ENCODE data around the gene FBXO34. TPM values are rescaled to one million over a fixed set of nuclear protein-coding genes. Genes with fewer than 3 reads are reported as not detected.

Gene FBXO34
- total and polyA plus RNA-seq, 10 of the 15 experiments (the other 5 are each of a cell fraction or from before 2014, with no cell fraction given), result 5.6 to 22.8 (median 17.6) TPM

DNA sequence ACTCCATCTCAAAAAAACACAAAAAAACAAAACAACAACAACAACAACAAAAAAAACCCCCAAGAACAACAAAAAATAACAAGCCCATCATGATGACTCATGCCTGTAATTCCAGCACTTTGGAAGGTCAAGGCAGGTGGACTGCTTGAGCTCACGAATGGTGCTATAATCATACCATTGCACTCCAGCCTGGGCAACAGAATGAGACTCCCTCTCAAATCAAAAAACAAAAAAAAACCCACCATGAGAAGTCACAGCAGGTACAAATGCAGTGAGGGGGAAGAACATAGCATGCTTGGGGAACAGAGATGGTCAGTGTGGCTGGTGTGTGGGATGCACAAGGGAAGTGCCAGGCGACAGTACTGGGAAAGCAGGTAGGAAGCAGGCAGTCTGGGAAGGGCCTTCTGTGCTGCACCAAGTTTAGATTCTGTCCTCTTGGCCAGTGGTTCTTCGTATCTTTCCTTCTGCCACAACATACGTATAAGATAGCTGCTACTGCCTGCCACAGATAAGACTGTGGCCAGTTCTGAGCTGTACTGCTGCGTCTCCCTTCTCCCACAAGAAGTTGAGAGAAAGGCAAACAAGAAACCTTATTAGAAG is 112.4 kb downstream of the FBXO34 start (continued):
- TF ChIP-seq, protein P1, sequence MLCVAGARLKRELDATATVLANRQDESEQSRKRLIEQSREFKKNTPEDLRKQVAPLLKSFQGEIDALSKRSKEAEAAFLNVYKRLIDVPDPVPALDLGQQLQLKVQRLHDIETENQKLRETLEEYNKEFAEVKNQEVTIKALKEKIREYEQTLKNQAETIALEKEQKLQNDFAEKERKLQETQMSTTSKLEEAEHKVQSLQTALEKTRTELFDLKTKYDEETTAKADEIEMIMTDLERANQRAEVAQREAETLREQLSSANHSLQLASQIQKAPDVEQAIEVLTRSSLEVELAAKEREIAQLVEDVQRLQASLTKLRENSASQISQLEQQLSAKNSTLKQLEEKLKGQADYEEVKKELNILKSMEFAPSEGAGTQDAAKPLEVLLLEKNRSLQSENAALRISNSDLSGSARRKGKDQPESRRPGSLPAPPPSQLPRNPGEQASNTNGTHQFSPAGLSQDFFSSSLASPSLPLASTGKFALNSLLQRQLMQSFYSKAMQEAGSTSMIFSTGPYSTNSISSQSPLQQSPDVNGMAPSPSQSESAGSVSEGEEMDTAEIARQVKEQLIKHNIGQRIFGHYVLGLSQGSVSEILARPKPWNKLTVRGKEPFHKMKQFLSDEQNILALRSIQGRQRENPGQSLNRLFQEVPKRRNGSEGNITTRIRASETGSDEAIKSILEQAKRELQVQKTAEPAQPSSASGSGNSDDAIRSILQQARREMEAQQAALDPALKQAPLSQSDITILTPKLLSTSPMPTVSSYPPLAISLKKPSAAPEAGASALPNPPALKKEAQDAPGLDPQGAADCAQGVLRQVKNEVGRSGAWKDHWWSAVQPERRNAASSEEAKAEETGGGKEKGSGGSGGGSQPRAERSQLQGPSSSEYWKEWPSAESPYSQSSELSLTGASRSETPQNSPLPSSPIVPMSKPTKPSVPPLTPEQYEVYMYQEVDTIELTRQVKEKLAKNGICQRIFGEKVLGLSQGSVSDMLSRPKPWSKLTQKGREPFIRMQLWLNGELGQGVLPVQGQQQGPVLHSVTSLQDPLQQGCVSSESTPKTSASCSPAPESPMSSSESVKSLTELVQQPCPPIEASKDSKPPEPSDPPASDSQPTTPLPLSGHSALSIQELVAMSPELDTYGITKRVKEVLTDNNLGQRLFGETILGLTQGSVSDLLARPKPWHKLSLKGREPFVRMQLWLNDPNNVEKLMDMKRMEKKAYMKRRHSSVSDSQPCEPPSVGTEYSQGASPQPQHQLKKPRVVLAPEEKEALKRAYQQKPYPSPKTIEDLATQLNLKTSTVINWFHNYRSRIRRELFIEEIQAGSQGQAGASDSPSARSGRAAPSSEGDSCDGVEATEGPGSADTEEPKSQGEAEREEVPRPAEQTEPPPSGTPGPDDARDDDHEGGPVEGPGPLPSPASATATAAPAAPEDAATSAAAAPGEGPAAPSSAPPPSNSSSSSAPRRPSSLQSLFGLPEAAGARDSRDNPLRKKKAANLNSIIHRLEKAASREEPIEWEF (IDR thresholded peaks at IDR 0.05; ENCODE audit: insufficient replicate concordance, low read depth, low read length), result no peak
- TF ChIP-seq ESRRA (IDR thresholded peaks at IDR 0.05; ENCODE audit: low read length), result no peak
- no peak for TF ChIP-seq SRF (IDR thresholded peaks at IDR 0.05; ENCODE audit: low read depth in 2 of 2, low read length in 2 of 2)
- TF ChIP-seq, protein P2, sequence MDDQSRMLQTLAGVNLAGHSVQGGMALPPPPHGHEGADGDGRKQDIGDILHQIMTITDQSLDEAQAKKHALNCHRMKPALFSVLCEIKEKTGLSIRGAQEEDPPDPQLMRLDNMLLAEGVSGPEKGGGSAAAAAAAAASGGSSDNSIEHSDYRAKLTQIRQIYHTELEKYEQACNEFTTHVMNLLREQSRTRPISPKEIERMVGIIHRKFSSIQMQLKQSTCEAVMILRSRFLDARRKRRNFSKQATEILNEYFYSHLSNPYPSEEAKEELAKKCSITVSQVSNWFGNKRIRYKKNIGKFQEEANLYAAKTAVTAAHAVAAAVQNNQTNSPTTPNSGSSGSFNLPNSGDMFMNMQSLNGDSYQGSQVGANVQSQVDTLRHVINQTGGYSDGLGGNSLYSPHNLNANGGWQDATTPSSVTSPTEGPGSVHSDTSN (IDR thresholded peaks at IDR 0.05; ENCODE audit: insufficient replicate concordance, low read depth, low read length), result no peak
- TF ChIP-seq SIN3A (IDR thresholded peaks at IDR 0.05; ENCODE audit: low read depth, low read length), result no peak
- TF ChIP-seq BACH1 (IDR thresholded peaks at IDR 0.05; ENCODE audit: borderline replicate concordance), result no peak
- no peak for TF ChIP-seq MYB (IDR thresholded peaks at IDR 0.05; ENCODE audit: borderline replicate concordance, low read depth, low read length)
- no peak for TF ChIP-seq RBBP5 (conservative IDR thresholded peaks at IDR 0.05)
- TF ChIP-seq ZNF24 (IDR thresholded peaks at IDR 0.05), result no peak

Measured in GM12878 (cell line).